Ecto neural progenitor cell (in vitro differentiated cells): ENCODE measurements around the gene MEX3D.

Experiments used
- DNase-seq: peaks from one replicate; pipeline ENCODE4 v3.0.0-alpha.2; 2018; ENCODE audit warnings: low spot score

MEX3D gene

GRCh38 chr19:1518471-1518870 lies 49.7 kb downstream of the MEX3D start:
- DNase-seq, result no peak

- no peak for DNase-seq
These were observed 51.8 kb downstream of the MEX3D start for GRCh38 chr19:1516395-1516753.

- DNase-seq, result no peak
These were observed 53.0 kb downstream of the MEX3D start for GRCh38 chr19:1514986-1515721.

GRCh38 chr19:1514295-1514661 lies 53.8 kb downstream of the MEX3D start:
- DNase-seq, result no peak

GRCh38 chr19:1513499-1514294 lies 54.4 kb downstream of the MEX3D start:
- DNase-seq, result no peak

- no peak for DNase-seq
These were observed 55.2 kb downstream of the MEX3D start, which contains the start of gene ADAMTSL5 for GRCh38 chr19:1512671-1513498. Gene ADAMTSL5, minus strand, starts transcription at chr19:1513019. Its CDS starts 2,076 bp downstream, at chr19:1510943.

- DNase-seq, result no peak
These were observed 56.5 kb downstream of the MEX3D start for GRCh38 chr19:1511318-1512317.

- no peak for DNase-seq
These were observed 57.3 kb downstream of the MEX3D start for GRCh38 chr19:1510807-1511206.

GRCh38 chr19:1510442-1510806 lies 57.7 kb downstream of the MEX3D start:
- DNase-seq, result no peak

GRCh38 chr19:1509602-1510441 lies 58.3 kb downstream of the MEX3D start:
- no peak for DNase-seq

- no peak for DNase-seq
These were observed 59.6 kb downstream of the MEX3D start for GRCh38 chr19:1508507-1508856.

- peak; percentile 97 for DNase-seq
These were observed 60.2 kb downstream of the MEX3D start for GRCh38 chr19:1507763-1508506.

- DNase-seq, result no peak
These were observed 60.9 kb downstream of the MEX3D start for GRCh38 chr19:1507192-1507660.

GRCh38 chr19:1505991-1506881 lies 61.9 kb downstream of the MEX3D start:
- no peak for DNase-seq

GRCh38 chr19:1505012-1505411 lies 63.1 kb downstream of the MEX3D start:
- DNase-seq, result no peak
